ENCODE data around the gene TNS3. TPM values are rescaled to one million over a fixed set of nuclear protein-coding genes. Genes with fewer than 3 reads are reported as not detected.
A peak's percentile ranks its signal among the peaks of the same experiment; 100 is the strongest.

The TNS3 gene
- total RNA-seq, 1 donor from 2014 or later, result 92.9 TPM

DNA sequence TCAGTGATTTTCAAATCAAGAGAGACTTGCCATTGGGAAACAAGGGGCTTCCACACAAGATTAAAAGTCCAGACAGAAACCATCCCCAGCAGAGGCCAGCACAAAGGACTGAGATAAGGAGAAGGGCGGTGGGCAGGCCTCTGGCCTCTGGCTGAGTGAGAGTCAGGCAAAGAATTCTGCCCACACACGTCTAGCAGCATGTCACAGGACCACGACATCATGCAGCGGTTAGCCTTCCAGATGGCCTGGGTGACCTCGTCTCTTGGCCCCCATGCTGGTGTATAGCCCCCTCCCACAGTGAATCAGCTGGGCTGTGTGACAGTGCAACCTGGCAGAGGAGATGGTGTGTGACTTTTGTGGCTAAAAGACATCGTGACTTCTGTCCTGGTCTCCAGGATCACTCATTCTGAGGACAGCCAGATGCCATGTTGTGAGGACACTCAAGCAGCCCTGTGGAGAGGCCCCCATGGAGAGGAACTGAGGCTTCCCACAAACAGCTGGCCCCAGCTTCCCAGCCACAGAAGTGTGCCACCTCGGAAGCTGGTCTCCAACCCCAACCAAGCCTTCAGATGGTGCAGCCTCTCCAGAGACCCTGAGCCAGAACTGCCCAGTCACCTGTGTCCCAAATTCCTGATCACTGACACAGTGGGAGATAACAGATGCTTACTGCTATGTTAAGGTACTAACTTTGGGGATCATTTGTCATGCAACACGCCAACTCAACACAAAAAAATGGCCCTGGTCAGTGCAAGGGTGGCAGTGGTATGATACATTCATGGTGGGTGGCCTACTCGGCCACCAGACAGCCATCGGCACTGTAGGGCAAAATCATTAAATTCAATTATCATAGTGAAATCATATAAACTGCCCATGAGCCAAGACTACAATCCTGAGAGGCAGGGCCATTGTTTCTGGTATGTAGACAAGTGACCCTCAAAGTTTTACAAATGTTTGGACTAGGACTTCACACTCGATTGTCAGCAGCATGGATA, 73.2 kb downstream of the TNS3 start:
- TF ChIP-seq, protein P1, sequence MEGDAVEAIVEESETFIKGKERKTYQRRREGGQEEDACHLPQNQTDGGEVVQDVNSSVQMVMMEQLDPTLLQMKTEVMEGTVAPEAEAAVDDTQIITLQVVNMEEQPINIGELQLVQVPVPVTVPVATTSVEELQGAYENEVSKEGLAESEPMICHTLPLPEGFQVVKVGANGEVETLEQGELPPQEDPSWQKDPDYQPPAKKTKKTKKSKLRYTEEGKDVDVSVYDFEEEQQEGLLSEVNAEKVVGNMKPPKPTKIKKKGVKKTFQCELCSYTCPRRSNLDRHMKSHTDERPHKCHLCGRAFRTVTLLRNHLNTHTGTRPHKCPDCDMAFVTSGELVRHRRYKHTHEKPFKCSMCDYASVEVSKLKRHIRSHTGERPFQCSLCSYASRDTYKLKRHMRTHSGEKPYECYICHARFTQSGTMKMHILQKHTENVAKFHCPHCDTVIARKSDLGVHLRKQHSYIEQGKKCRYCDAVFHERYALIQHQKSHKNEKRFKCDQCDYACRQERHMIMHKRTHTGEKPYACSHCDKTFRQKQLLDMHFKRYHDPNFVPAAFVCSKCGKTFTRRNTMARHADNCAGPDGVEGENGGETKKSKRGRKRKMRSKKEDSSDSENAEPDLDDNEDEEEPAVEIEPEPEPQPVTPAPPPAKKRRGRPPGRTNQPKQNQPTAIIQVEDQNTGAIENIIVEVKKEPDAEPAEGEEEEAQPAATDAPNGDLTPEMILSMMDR (IDR thresholded peaks at IDR 0.05; ENCODE audit: insufficient read depth, low read depth, low read length), result no peak
- TF ChIP-seq EZH2 (IDR thresholded peaks at IDR 0.05; ENCODE audit: insufficient read depth, low read length), result no peak
- H3K4me1 ChIP-seq (ENCODE audit: insufficient read depth, low read length), result peaks cover 29% of the 10 kb centered on the region
- no peak overlapping the region for H3K27ac ChIP-seq (ENCODE audit: low read depth, low read length)
- H3K9ac ChIP-seq (ENCODE audit: low read length), result no peak overlapping the region
- H2AFZ ChIP-seq (ENCODE audit: low read depth, low read length), result no peak overlapping the region
- Mint-ChIP-seq H3K27me3 (ENCODE audit: low read depth, unreplicated experiment) (no peaks in the 10 kb centered on the region), H3K27ac (ENCODE audit: unreplicated experiment) (peak overlapping the region; percentile 81), H3K36me3 (ENCODE audit: low read depth, unreplicated experiment) (peaks cover 21% of the 10 kb centered on the region), H3K9me3 (ENCODE audit: unreplicated experiment) (no peaks in the 10 kb centered on the region), H3K4me3 (ENCODE audit: unreplicated experiment) (no peak overlapping the region), H3K4me1 (ENCODE audit: low read depth, unreplicated experiment) (peaks cover 72% of the 10 kb centered on the region)
- FAIRE-seq (no peak), DNase-seq (ENCODE audit: low read depth) (no peak)
- H3K79me2 ChIP-seq (ENCODE audit: insufficient read depth, low read length), result peaks cover 67% of the 10 kb centered on the region
- no peaks in the 10 kb centered on the region for H3K27me3 ChIP-seq (ENCODE audit: insufficient read depth, low read length)
- H3K4me3 ChIP-seq (ENCODE audit: insufficient read depth, low read depth, low read length), result no peak overlapping the region
- peaks cover 9% of the 10 kb centered on the region for H4K20me1 ChIP-seq (ENCODE audit: insufficient read depth, low read length)
- H3K9me3 ChIP-seq (ENCODE audit: insufficient read depth, low read depth, low read length), result no peaks in the 10 kb centered on the region
- H3K36me3 ChIP-seq (ENCODE audit: insufficient read depth, low read length), result no peaks in the 10 kb centered on the region
- no peak overlapping the region for H3K4me2 ChIP-seq (ENCODE audit: low read length)

DNA sequence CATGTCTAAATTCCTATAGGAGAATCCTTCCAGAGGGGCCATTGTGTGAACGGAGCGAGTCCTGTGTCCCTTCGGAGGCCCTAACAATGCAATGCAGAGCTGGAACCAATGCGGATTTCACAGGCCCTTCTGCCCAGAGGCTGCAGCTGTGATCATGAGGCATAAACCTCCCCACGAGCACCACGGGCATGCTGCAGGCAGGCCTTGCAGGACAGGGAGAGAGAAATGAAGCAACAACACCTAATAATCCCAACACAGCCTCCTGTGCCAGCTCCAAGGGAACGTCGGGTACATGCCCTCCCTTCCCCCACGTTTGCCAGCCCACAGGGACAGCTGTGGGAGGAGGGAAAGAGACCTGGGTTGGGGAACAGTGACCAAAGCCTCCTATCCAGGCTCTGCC, 74.4 kb downstream of the TNS3 start:
- H3K27me3 Mint-ChIP-seq (ENCODE audit: low read depth, unreplicated experiment), result no peaks in the 10 kb centered on the region
- H3K9me3 ChIP-seq (ENCODE audit: insufficient read depth, low read depth, low read length), result no peaks in the 10 kb centered on the region
- peaks cover 72% of the 10 kb centered on the region for H3K79me2 ChIP-seq (ENCODE audit: insufficient read depth, low read length)
- peaks cover 76% of the 10 kb centered on the region for H3K4me1 Mint-ChIP-seq (ENCODE audit: low read depth, unreplicated experiment)
- H3K9me3 Mint-ChIP-seq (ENCODE audit: unreplicated experiment), result no peaks in the 10 kb centered on the region
- H3K27ac Mint-ChIP-seq (ENCODE audit: unreplicated experiment), result peak overlapping the region; percentile 81
- no peaks in the 10 kb centered on the region for H3K27me3 ChIP-seq (ENCODE audit: insufficient read depth, low read length)
- no peaks in the 10 kb centered on the region for H3K36me3 ChIP-seq (ENCODE audit: insufficient read depth, low read length)
- no peak overlapping the region for H3K9ac ChIP-seq (ENCODE audit: low read length)
- FAIRE-seq (no peak), DNase-seq (ENCODE audit: low read depth) (no peak)
- no peak overlapping the region for H3K4me3 ChIP-seq (ENCODE audit: insufficient read depth, low read depth, low read length)
- H3K36me3 Mint-ChIP-seq (ENCODE audit: low read depth, unreplicated experiment), result peaks cover 24% of the 10 kb centered on the region
- TF ChIP-seq, protein P1 (IDR thresholded peaks at IDR 0.05; ENCODE audit: insufficient read depth, low read depth, low read length), result no peak
- TF ChIP-seq EZH2 (IDR thresholded peaks at IDR 0.05; ENCODE audit: insufficient read depth, low read length), result no peak
- H3K4me3 Mint-ChIP-seq (ENCODE audit: unreplicated experiment), result peak overlapping the region; percentile 71
- no peak overlapping the region for H3K4me2 ChIP-seq (ENCODE audit: low read length)
- H3K27ac ChIP-seq (ENCODE audit: low read depth, low read length), result no peak overlapping the region
- peaks cover 17% of the 10 kb centered on the region for H4K20me1 ChIP-seq (ENCODE audit: insufficient read depth, low read length)
- H2AFZ ChIP-seq (ENCODE audit: low read depth, low read length), result no peak overlapping the region
- H3K4me1 ChIP-seq (ENCODE audit: insufficient read depth, low read length), result peaks cover 33% of the 10 kb centered on the region
